Effector CD4-positive, alpha-beta T cell (primary cell): ENCODE data around the gene ELF2.
"Not testable (repeated sequence)": the region's sequence is repeated elsewhere in the genome, so short reads cannot be mapped to it uniquely, and the experiment has no call there.

Experiments
- DNase-seq: peaks from one replicate; pipeline ENCODE4 v3.0.0-alpha.2; 2020

Gene ELF2

DNA sequence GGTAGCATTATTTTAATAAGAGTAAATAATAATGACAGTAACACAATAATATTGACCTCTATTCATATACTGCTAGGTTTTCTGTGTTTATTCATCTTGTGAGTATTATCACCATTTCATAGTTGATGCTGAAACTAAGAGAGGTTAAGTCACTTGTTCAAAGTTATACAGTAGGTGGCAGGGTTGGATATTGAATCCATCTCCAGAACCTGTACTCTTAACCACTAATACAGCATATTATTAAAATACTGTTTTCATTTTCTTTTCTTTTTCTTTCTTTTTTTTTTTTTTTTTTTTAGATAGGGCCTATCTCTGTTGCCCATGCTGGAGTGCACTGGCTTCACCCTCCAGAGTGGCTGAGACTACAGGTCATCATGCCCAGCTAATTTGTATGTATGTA, 7.1 kb upstream of the ELF2 start:
- no peak for DNase-seq

- DNase-seq: peak; percentile 83
Measured at GRCh38 chr4:139177869-139178619, 1.0 kb upstream of the ELF2 start.

GRCh38 chr4:139176302-139177048, 543 bp downstream of the ELF2 start:
- DNase-seq: peak; percentile 63

GRCh38 chr4:139175646-139176301, 1.2 kb downstream of the ELF2 start:
- DNase-seq: no peak

- no peak for DNase-seq
Measured at GRCh38 chr4:139171876-139172691, 4.9 kb downstream of the ELF2 start.

- no peak for DNase-seq
Measured at GRCh38 chr4:139170932-139171331, 6.1 kb downstream of the ELF2 start.

- DNase-seq: no peak
Measured at GRCh38 chr4:139167774-139168444, 9.1 kb downstream of the ELF2 start.

GRCh38 chr4:139164731-139165130, 12.3 kb downstream of the ELF2 start:
- no peak for DNase-seq

GRCh38 chr4:139163806-139164206, 13.2 kb downstream of the ELF2 start:
- DNase-seq: no peak

- not testable (repeated sequence) for DNase-seq
Measured at GRCh38 chr4:139157977-139158376, 19.0 kb downstream of the ELF2 start.

GRCh38 chr4:139154952-139155557, 22.0 kb downstream of the ELF2 start:
- no peak for DNase-seq

GRCh38 chr4:139154538-139154937, 22.5 kb downstream of the ELF2 start:
- DNase-seq: no peak

GRCh38 chr4:139154134-139154421, 22.9 kb downstream of the ELF2 start:
- no peak for DNase-seq

DNA sequence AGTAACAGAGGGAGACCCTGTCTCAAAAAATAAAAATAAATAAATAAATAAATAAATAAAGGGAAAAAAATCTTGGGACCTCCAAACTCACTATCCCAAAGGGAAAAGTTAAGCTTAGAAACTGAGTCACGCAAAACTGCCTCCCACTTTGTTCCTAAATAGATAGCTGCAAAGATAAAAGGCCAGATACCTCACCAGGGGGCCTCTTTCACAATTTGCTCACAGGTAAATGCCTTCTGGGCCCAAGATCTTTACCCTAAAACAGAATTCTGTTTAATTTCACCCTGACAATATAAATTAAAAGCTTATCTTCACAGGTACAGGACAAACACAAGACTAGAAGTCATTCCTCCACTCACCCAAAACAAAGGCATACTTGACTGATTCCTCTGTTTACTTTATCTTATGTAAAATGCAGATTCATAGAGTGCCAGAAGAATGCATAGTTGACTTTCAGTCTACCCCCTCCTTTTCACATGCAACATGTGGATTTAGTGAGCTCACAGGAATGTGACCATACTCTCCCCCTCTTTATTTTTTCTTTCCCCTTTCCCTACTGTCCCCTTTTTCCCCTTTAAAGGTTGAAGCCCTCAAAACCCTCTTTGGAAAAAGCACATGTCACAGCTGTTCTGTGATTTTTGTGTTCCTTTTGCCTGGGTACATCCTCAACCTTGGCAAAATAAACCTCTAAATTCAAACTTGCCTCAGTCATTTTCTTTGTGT, 23.4 kb downstream of the ELF2 start:
- DNase-seq: no peak

DNA sequence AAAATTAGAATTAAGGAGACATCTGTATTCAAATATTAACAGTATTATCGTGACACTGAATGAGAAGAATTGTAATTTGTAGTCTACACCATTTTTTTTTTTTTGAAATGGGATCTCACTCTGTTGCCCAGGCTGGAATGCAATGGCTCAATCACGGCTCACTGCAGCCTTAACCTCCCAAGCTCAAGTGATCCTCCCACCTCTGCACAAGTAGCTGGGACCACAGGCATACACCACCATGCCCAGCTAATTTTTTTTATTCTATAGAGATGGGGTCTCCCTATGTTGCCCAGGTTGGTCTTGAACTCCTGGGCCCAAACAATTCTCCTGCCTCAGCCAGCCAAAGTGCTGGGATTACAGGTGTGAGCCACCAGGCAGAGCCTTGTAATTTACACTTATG, 24.8 kb downstream of the ELF2 start:
- no peak for DNase-seq

DNA sequence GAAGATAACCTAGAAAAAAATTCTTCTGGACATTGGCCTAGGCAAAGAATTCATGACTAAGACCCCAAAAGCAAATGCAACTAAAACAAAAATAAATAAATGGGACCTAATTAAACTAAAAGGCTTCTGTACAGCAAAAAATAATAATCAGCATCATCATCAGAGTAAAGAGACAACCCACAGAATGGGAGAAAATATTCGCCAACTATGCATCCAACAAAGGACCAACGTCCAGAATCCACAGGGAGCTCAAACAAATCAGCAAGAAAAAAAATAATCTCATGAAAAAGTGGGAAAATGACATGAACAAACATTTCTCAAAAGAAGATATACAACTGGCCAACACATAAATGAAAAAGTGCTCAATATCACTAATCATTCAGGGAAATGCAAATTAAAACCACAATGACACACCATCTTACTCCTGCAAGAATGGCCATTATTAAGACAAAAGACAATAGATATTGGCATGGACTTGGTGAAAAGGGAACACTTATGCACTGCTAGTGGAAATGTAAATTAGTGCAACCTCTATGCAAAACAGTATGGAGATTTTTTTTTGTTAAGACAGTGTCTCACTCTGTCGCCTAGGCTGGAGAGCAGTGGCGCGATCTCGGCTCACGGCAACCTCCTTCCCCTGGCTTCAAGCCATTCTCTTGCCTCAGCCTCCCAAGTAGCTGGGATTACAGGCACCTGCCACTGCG, 29.9 kb downstream of the ELF2 start:
- DNase-seq: no peak

- no peak for DNase-seq
Measured at GRCh38 chr4:139145552-139145932, 31.5 kb downstream of the ELF2 start.

DNA sequence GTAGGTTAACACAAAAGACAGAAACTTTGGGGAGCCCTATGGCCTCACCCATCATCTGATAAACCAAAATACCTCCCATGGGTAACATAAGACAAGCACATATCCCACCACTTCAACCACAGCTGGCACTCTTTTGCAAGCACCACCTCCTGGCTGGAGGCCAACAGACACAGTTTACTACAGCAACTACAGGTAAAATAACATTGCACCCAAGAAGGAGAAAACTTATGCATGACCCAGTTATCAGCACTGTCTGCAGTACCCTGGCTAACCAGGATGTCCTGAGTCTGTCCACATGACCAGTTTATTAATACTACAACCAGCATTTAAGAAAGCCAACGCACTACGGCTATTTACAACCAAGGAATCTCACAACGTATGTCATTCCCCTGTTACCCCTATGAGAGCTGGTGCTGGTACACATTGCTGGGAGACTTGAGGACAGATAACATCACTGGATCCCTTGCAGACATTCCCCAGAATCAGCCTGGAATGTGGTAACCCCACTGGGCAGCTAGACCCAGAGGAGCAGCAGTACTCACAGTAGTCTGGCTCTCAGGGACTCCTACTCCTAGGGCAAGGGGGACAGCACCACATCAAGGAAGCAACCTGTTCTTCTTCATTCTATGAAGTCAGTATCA, 32.0 kb downstream of the ELF2 start:
- DNase-seq: no peak

- DNase-seq: no peak
Measured at GRCh38 chr4:139144161-139144859, 32.7 kb downstream of the ELF2 start.

DNA sequence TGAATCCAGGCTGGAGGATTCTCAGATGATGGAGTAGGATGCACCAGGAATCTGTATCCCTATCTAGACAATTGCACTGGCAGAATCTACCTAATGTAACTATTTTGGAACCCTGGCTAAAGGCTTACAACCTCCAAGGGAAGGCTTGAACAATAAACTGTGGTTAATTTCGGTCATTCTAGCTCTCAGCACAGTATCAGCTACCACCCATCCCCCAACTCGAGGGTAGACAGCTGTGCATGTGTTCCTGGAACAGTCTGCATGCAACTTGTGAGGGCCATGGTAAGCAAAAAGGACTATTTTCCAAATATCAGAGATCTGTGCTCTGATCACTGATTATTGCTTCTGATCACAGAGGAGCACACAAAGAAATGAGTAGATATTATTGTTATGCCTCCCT, 34.0 kb downstream of the ELF2 start:
- DNase-seq: no peak
